Ascending aorta (tissue), 2 donors: Measurements from ENCODE around the gene HIVEP2. TPM values are rescaled to one million over a fixed set of nuclear protein-coding genes. Genes with fewer than 3 reads are reported as not detected.
A peak's percentile ranks its signal among the peaks of the same experiment; 100 is the strongest.

Experiments used
- DNase-seq, 2 donors: peaks; one replicate each; pipeline ENCODE4 v3.0.0-alpha.2; 2019; ENCODE audit warnings: low spot score in 2 of 2
- H3K27ac ChIP-seq, 2 donors: fragments of 200-600 bp; sonication (generic); one replicate each; pipeline ENCODE4 v1.5.1; 2016 to 2017; ENCODE audit warnings: mild to moderate bottlenecking in 1 of 2
- H3K27me3 ChIP-seq: fragments of 200-600 bp; sonication (generic); one replicate; pipeline ENCODE4 v1.5.1; 2017
- H3K36me3 ChIP-seq, 2 donors: fragments of 200-600 bp; sonication (generic); one replicate each; pipeline ENCODE4 v1.5.1; 2016
- H3K4me1 ChIP-seq, 2 donors: fragments of 200-600 bp; sonication (generic); one replicate each; pipeline ENCODE4 v1.5.1; 2016 to 2017; ENCODE audit warnings: mild to moderate bottlenecking in 1 of 2
- H3K4me3 ChIP-seq, 2 donors: fragments of 200-600 bp; sonication (generic); one replicate each; pipeline ENCODE4 v1.5.1; 2016 to 2017; ENCODE audit warnings: mild to moderate bottlenecking in 1 of 2
- H3K9me3 ChIP-seq, 2 donors: fragments of 200-600 bp; sonication (generic); one replicate each; pipeline ENCODE4 v1.5.1; 2016
- intact Hi-C: fragments of 100-400 bp; cut with DNase I; formaldehyde crosslinking; loops from one replicate; pipeline ENCODE4 v1.15.1; 2023
- total RNA-seq: library from RNA; depleted of rRNA; stranded (reverse); fragments of >200 nt; gene quantifications from one replicate; pipeline ENCODE4 v1.1.0, GENCODE V29; 2016
- TF ChIP-seq, protein P1 (sequence below), 3 experiments: fragments of 200-600 bp in 2 of 3; fragments of 450-650 bp in 1 of 3; sonication (generic) in 2 of 3; IDR thresholded peaks; one replicate each; pipeline ENCODE4 v1.5.1; 2016 to 2019; ENCODE audit warnings: antibody characterized with exemption in 3 of 3, mild to moderate bottlenecking in 1 of 3, moderate library complexity in 1 of 3

Gene HIVEP2
- total RNA-seq, 1 donor from 2014 or later = 14.5 TPM

DNA sequence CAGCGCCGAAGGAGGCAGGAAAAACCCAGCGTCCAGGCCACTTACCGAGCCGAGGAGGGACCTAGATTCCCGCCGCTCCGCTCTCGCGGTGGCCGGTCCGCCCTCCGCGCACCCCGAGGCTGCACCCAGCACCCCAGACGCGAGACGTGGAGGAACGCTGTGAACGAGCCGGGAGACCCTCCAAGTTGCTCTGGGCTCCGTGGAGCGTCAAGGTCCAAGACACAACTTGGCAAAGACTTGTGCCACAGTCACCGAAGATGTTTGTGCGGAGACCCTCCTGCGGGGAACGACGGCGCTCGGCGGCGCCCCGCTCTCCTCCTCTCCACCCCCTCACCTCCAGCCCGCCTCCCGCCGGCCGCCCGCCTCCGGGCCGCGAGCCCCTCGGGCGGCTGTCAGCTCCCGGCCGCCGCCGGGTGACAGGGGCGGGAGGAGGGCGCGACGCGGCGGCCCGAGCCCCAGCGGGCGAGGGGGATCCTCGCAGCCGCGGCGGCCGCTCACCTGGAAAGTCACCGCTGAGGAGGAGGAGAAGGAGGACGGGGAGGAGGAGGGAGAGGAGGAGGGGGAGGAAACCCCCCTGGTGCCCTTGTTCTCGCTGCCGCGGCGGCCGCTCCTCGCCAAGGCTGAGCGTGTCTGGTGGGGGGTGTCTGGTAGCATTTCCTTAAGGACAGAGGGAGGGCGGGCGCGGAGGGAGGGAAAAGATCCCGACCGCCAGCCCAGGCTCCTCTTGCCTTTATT lies 637 bp upstream of the HIVEP2 start:
- H3K4me3 ChIP-seq = peak overlapping the region; percentile 74 to 92
- H3K36me3 ChIP-seq = no peaks in the 10 kb centered on the region
- TF ChIP-seq, protein P1, sequence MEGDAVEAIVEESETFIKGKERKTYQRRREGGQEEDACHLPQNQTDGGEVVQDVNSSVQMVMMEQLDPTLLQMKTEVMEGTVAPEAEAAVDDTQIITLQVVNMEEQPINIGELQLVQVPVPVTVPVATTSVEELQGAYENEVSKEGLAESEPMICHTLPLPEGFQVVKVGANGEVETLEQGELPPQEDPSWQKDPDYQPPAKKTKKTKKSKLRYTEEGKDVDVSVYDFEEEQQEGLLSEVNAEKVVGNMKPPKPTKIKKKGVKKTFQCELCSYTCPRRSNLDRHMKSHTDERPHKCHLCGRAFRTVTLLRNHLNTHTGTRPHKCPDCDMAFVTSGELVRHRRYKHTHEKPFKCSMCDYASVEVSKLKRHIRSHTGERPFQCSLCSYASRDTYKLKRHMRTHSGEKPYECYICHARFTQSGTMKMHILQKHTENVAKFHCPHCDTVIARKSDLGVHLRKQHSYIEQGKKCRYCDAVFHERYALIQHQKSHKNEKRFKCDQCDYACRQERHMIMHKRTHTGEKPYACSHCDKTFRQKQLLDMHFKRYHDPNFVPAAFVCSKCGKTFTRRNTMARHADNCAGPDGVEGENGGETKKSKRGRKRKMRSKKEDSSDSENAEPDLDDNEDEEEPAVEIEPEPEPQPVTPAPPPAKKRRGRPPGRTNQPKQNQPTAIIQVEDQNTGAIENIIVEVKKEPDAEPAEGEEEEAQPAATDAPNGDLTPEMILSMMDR (IDR thresholded peaks at IDR 0.05) = no peak
- peak overlapping the region; percentile 98 to 99 for H3K27ac ChIP-seq
- DNase-seq = no peak
- H3K27me3 ChIP-seq = no peaks in the 10 kb centered on the region
- H3K4me1 ChIP-seq = peaks cover 6 to 17% of the 10 kb centered on the region in 2 donors
- intact Hi-C loops = loop anchor here (1.0 to 5.0 kb wide), 5 partner anchors 18 to 732 kb away; partner anchors contain the start of gene PHACTR2
- no peaks in the 10 kb centered on the region for H3K9me3 ChIP-seq

DNA sequence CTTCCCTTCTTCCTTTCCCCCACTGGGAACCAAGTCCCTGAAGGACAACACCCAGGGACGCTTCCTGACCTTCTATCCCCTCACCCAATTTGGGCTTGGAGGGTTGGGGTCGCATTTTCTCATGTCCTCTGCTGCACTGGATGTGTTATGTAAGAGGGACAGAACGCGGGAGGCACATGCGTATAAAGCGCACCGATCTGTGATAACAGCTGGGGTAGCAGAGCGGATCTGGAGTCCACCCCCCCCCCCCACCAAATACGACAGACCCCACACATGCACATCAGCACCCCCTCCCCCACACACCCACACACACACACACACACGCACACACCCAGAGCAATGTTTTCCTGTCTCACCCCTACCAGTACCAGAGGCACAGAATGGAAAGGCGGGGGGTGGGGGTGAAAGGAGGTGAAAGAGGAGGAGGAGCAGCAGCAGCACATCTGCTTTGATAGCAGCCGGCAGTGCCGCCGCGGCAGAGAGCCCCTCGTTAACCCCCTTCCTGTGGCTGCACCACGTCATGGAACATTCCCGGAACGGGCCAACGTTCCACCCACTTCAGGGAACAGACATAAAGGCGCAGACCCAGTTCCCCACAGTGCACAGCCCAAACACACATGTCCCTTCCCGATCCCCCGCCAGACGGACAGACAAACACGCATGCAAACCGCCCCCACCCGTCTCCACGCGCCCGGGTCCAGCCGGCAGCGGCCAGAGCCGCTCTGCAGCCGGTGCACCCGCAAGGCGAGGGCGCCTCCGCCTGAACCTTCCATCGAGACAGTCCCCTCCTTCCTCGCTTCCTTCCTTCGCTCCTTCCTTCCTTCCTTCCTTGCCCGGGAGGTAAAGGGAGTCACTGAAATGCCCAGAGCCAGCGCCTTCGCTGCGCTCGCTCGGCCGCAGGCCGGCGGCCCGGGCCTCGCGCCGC lies 590 bp downstream of the HIVEP2 start:
- Histone ChIP-seq H3K4me3 (peak overlapping the region; percentile 74 to 92), H3K4me1 (peaks cover 6 to 20% of the 10 kb centered on the region in 2 donors), H3K9me3 (no peaks in the 10 kb centered on the region), H3K36me3 (no peaks in the 10 kb centered on the region), H3K27me3 (no peaks in the 10 kb centered on the region), H3K27ac (peak overlapping the region; percentile 98 to 99)
- peak; percentile 73 to 96 for DNase-seq
- intact Hi-C loops = loop anchor here (1.0 to 5.0 kb wide), 4 partner anchors 98 to 733 kb away; partner anchors contain the start of gene PHACTR2
- TF ChIP-seq, protein P1 (IDR thresholded peaks at IDR 0.05) = no peak

DNA sequence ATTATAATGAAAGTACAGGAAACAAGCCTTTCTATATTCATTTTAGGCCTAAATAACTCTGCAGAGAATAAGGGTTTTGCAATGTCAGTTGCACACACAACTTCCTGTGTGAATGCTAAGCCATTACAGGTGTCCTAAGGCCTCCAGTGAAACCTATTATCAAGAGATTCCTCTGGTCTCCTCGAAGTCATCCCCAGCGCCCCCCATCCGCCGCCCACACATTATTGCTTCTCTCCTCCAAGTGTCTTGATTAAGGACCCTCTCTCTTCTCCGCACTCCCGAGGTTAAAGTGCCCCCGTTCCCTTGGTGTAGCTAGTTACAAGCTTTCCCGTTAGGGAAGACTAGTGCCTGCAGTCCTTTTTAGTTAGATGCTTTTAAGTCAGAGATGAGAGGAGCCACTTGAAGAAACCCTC lies 1.3 kb downstream of the HIVEP2 start:
- peak overlapping the region; percentile 74 to 92 for H3K4me3 ChIP-seq
- no peaks in the 10 kb centered on the region for H3K9me3 ChIP-seq
- intact Hi-C loops = loop anchor here (1.0 kb wide), 1 partner anchor 97 kb away; no protein-coding TSS in a partner anchor
- peaks cover 6 to 20% of the 10 kb centered on the region in 2 donors for H3K4me1 ChIP-seq
- no peak for DNase-seq
- no peaks in the 10 kb centered on the region for H3K36me3 ChIP-seq
- TF ChIP-seq, protein P1 (IDR thresholded peaks at IDR 0.05) = no peak
- H3K27ac ChIP-seq = peak overlapping the region; percentile 98 to 99
- H3K27me3 ChIP-seq = no peaks in the 10 kb centered on the region

DNA sequence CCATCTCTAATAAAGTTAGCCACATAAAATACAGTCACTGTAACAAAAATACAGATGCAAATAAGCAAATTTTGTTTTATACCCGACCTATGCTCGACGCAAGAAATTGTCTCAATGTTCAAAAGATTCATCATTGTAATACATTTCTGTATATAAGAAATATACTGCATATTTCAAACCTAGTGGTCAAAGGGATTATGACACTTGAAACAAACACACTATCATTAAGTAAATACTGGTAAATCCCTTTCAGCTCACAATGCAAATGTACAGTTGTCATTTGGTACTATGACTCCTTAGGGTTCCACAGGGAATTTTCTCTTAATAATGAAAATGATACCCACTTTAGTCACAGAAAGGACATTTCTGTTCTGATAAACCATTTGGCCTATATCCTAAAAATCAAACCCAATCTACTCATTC lies 2.2 kb downstream of the HIVEP2 start:
- H3K27me3 ChIP-seq = no peaks in the 10 kb centered on the region
- H3K9me3 ChIP-seq = no peaks in the 10 kb centered on the region
- H3K4me1 ChIP-seq = peaks cover 6 to 17% of the 10 kb centered on the region in 2 donors
- intact Hi-C loops = no loop called here
- TF ChIP-seq, protein P1 (IDR thresholded peaks at IDR 0.05) = peak; percentile 18 to 44 (median 38)
- H3K4me3 ChIP-seq = peak overlapping the region in 1 of 2 donors; percentile 74
- no peak for DNase-seq
- H3K36me3 ChIP-seq = no peaks in the 10 kb centered on the region
- peak overlapping the region in 1 of 2 donors; percentile 99 for H3K27ac ChIP-seq

DNA sequence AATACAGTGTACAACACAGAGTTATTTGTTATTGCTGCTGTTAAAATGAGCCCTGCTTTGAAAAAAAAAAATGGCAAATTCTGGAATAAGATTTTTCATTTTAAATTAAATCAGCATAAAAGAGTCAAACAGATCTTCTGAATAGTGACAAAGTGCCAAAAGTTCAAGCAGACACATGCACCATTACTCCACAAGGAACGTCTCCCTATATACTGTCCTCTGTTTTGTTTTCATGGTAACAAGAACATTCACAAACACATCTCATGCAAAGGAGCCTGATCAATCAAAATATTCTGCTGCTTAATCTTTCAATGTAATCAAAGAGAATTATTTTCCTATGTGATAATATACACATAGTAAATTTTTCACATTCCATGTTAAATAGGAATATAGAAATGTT lies 2.7 kb downstream of the HIVEP2 start:
- TF ChIP-seq, protein P1 (IDR thresholded peaks at IDR 0.05) = no peak
- H3K9me3 ChIP-seq = no peaks in the 10 kb centered on the region
- H3K36me3 ChIP-seq = no peaks in the 10 kb centered on the region
- H3K27ac ChIP-seq = no peak overlapping the region
- H3K4me3 ChIP-seq = no peak overlapping the region
- no peak for DNase-seq
- peaks cover 6 to 17% of the 10 kb centered on the region in 2 donors for H3K4me1 ChIP-seq
- intact Hi-C loops = no loop called here
- H3K27me3 ChIP-seq = no peaks in the 10 kb centered on the region
